Measurements from ENCODE around the gene NUP98. TPM values are rescaled to one million over a fixed set of nuclear protein-coding genes. Genes with fewer than 3 reads are reported as not detected.
A peak's percentile ranks its signal among the peaks of the same experiment; 100 is the strongest.

NUP98 gene
- total RNA-seq, 1 experiment from 2014 or later = 121 TPM

GRCh38 chr11:3737386-3737933 is 59.9 kb downstream of the NUP98 start:
- DNase-seq (ENCODE audit: low read depth) = no peak

GRCh38 chr11:3736816-3737215 is 60.5 kb downstream of the NUP98 start:
- no peak for DNase-seq (ENCODE audit: low read depth)

GRCh38 chr11:3735827-3736226 is 61.5 kb downstream of the NUP98 start:
- peak; percentile 46 for DNase-seq (ENCODE audit: low read depth)

GRCh38 chr11:3732671-3733436 is 64.5 kb downstream of the NUP98 start:
- no peak for DNase-seq (ENCODE audit: low read depth)

GRCh38 chr11:3723014-3723708 is 74.2 kb downstream of the NUP98 start:
- peak; percentile 89 for DNase-seq (ENCODE audit: low read depth)

- no peak for DNase-seq (ENCODE audit: low read depth)
Observed at GRCh38 chr11:3722100-3722499, 75.3 kb downstream of the NUP98 start.

- no peak for DNase-seq (ENCODE audit: low read depth)
Observed at GRCh38 chr11:3720997-3721396, 76.4 kb downstream of the NUP98 start.

GRCh38 chr11:3712274-3712673 is 85.1 kb downstream of the NUP98 start:
- no peak for DNase-seq (ENCODE audit: low read depth)

GRCh38 chr11:3710485-3711259 is 86.7 kb downstream of the NUP98 start:
- DNase-seq (ENCODE audit: low read depth) = peak; percentile 24

GRCh38 chr11:3709977-3710376 is 87.4 kb downstream of the NUP98 start:
- peak; percentile 40 for DNase-seq (ENCODE audit: low read depth)

GRCh38 chr11:3707176-3707575 is 90.2 kb downstream of the NUP98 start:
- no peak for DNase-seq (ENCODE audit: low read depth)

- no peak for DNase-seq (ENCODE audit: low read depth)
Observed at GRCh38 chr11:3703383-3703782, 94.0 kb downstream of the NUP98 start.

- DNase-seq (ENCODE audit: low read depth) = no peak
Observed at GRCh38 chr11:3700910-3701309, 96.4 kb downstream of the NUP98 start.

GRCh38 chr11:3700410-3700809 is 96.9 kb downstream of the NUP98 start:
- DNase-seq (ENCODE audit: low read depth) = no peak

GRCh38 chr11:3686751-3687150 is 110.6 kb downstream of the NUP98 start:
- peak; percentile 14 for DNase-seq (ENCODE audit: low read depth)

- DNase-seq (ENCODE audit: low read depth) = no peak
Observed at GRCh38 chr11:3685923-3686322, 111.4 kb downstream of the NUP98 start.

GRCh38 chr11:3684819-3685172 is 112.6 kb downstream of the NUP98 start:
- no peak for DNase-seq (ENCODE audit: low read depth)

- DNase-seq (ENCODE audit: low read depth) = no peak
Observed at GRCh38 chr11:3684129-3684818, 113.1 kb downstream of the NUP98 start.

- DNase-seq (ENCODE audit: low read depth) = no peak
Observed at GRCh38 chr11:3683039-3683438, 114.3 kb downstream of the NUP98 start.

- DNase-seq (ENCODE audit: low read depth) = no peak
Observed at GRCh38 chr11:3679077-3679476, 118.3 kb downstream of the NUP98 start.

- no peak for DNase-seq (ENCODE audit: low read depth)
Observed at GRCh38 chr11:3675971-3676370, 121.4 kb downstream of the NUP98 start.

GRCh38 chr11:3674189-3674588 is 123.2 kb downstream of the NUP98 start:
- peak; percentile 30 for DNase-seq (ENCODE audit: low read depth)

Measured in LHCN-M2 (cell line).